ENCODE results near the gene PAMR1.

DNA sequence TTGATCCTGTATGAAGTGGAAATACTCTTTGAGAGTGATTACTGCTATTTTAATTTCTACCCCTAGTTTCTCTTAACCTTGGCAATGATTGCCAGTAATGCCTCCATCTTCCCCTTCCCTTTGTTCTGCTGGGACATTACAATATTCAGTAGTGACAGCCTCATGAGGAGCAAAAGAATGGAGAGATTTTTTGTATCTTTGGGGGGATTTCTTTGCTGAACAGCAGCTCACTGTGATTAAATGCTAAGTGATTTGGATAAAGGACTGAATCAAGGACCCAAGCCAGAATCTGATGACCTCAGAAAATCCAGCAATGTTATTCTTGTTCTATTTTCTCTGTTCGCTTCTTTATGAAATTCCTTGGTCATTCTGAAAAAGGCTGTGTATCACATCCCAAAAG lies 99.1 kb downstream of the PAMR1 start:
- TF ChIP-seq CTCF (IDR thresholded peaks at IDR 0.05) (no peak), EP300 (IDR thresholded peaks at IDR 0.05; ENCODE audit: low read depth) (no peak), POLR2A (IDR thresholded peaks at IDR 0.05) (no peak)
